Body of pancreas (tissue), 4 donors: ENCODE measurements around the gene ZNF254. TPM values are rescaled to one million over a fixed set of nuclear protein-coding genes. Genes with fewer than 3 reads are reported as not detected.

ENCODE experiments used
- ATAC-seq: fragments of 150-250 bp; one replicate; pipeline ENCODE4 v1.9.1; 2016
- DNase-seq, 4 donors: peaks; one replicate each; pipeline ENCODE4 v3.0.0-alpha.2; 2019
- H3K27ac ChIP-seq, 4 donors: fragments of 200-600 bp; sonication (generic); 1 replicate in 3 of 4; 2 replicates in 1 of 4; pipeline versions ENCODE4 v1.5.1 to v1.6.1; 2016 to 2019; ENCODE audit warnings: mild to moderate bottlenecking in 1 of 4, mixed read lengths in 1 of 4, moderate library complexity in 1 of 4
- H3K27me3 ChIP-seq, 2 donors: fragments of 200-600 bp; sonication (generic); one replicate each; pipeline ENCODE4 v1.6.0; 2016; ENCODE audit warnings: mild to moderate bottlenecking in 1 of 2
- H3K36me3 ChIP-seq, 2 donors: fragments of 200-600 bp; sonication (generic); replicated peaks in 1 of 2; 2 replicates each; pipeline ENCODE4 v1.5.1; 2016; ENCODE audit warnings: low read depth in 2 of 2; ENCODE audit not compliant: insufficient read depth in 1 of 2
- H3K4me1 ChIP-seq: fragments of 200-600 bp; sonication (generic); one replicate; pipeline ENCODE4 v1.6.0; 2016
- H3K4me3 ChIP-seq, 2 donors: fragments of 200-600 bp; sonication (generic); 1 replicate in 1 of 2; 2 replicates in 1 of 2; pipeline ENCODE4 v1.5.1; 2016 to 2019
- H3K9me3 ChIP-seq, 3 donors: fragments of 200-600 bp; sonication (generic); 1 replicate in 2 of 3; 2 replicates in 1 of 3; pipeline ENCODE4 v1.5.1; 2016
- CTCF ChIP-seq, 7 experiments: fragments of 450-650 bp in 4 of 7; fragments of 200-600 bp in 3 of 7; sonication (generic) in 3 of 7; IDR thresholded peaks; one replicate each; pipeline ENCODE4 v1.5.1; 2016 to 2019; ENCODE audit warnings: antibody characterized with exemption in 7 of 7
- POLR2A ChIP-seq, 3 donors: fragments of 450-650 bp; IDR thresholded peaks; one replicate each; pipeline ENCODE4 v1.6.1; 2016; ENCODE audit warnings: antibody characterized with exemption in 3 of 3, mild to moderate bottlenecking in 2 of 3
- WGBS, 2 donors: methylation state at CpG; one replicate each; pipeline ENCODE4 v1.1.5; 2017; 5-methylcytosine and 5-hydroxymethylcytosine counted together
- intact Hi-C: fragments of 100-400 bp; cut with DNase I; formaldehyde crosslinking; loops from one replicate; pipeline ENCODE4 v1.15.1; 2023
- total RNA-seq, 2 donors: library from RNA; depleted of rRNA; stranded (reverse); fragments of >200 nt; gene quantifications; one replicate each; pipeline ENCODE4 v1.1.0, GENCODE V29; 2016

Gene ZNF254
- total RNA-seq, 2 donors from 2014 or later = 13.7 to 39.9 TPM

GRCh38 chr19:24049537-24049936 is 37.5 kb upstream of the ZNF254 start:
- H3K27me3 ChIP-seq = no peaks in the 10 kb centered on the region
- H3K36me3 ChIP-seq = peaks cover 8 to 31% of the 10 kb centered on the region in 2 donors
- ATAC-seq (no peak), DNase-seq (no peak)
- no peak for TF ChIP-seq CTCF (IDR thresholded peaks at IDR 0.05)
- no peak for TF ChIP-seq POLR2A (IDR thresholded peaks at IDR 0.05)
- intact Hi-C loops = loop anchor here (10.0 kb wide), 1 partner anchor 285 kb away; a partner anchor contains a TSS
- H3K4me1 ChIP-seq = no peaks in the 10 kb centered on the region
- no peak overlapping the region for H3K4me3 ChIP-seq
- WGBS, 2 donors = 80% methylated on average over 1 of the region's 1 CpG; no CpG with 5 or more reads in 1 of the 2 donors
- no peak overlapping the region for H3K27ac ChIP-seq
- H3K9me3 ChIP-seq = no peaks in the 10 kb centered on the region

GRCh38 chr19:24051516-24051915 is 35.5 kb upstream of the ZNF254 start:
- intact Hi-C loops = no loop called here
- Histone ChIP-seq H3K4me3 (no peak overlapping the region), H3K9me3 (no peaks in the 10 kb centered on the region), H3K27me3 (no peaks in the 10 kb centered on the region), H3K4me1 (no peaks in the 10 kb centered on the region), H3K27ac (no peak overlapping the region), H3K36me3 (peaks cover 8 to 31% of the 10 kb centered on the region in 2 donors)
- TF ChIP-seq CTCF (IDR thresholded peaks at IDR 0.05) (no peak), POLR2A (IDR thresholded peaks at IDR 0.05) (no peak)
- ATAC-seq = no peak
- no peak for DNase-seq
- WGBS, 2 donors = 90 to 92% methylated on average over 4 of the region's 4 CpGs

- 76 to 81% methylated on average over 3 of the region's 3 CpGs for WGBS, 2 donors
Observed at GRCh38 chr19:24052811-24053210, 34.2 kb upstream of the ZNF254 start.

GRCh38 chr19:24053601-24054000 is 33.4 kb upstream of the ZNF254 start:
- Histone ChIP-seq H3K9me3 (no peaks in the 10 kb centered on the region), H3K4me1 (no peaks in the 10 kb centered on the region), H3K27ac (no peak overlapping the region), H3K27me3 (no peaks in the 10 kb centered on the region), H3K36me3 (peaks cover 1 to 23% of the 10 kb centered on the region in 2 donors), H3K4me3 (no peak overlapping the region)
- TF ChIP-seq CTCF (IDR thresholded peaks at IDR 0.05) (no peak), POLR2A (IDR thresholded peaks at IDR 0.05) (no peak)
- WGBS, 2 donors = 88 to 95% methylated on average over 4 of the region's 4 CpGs
- ATAC-seq = no peak
- intact Hi-C loops = no loop called here
- DNase-seq = no peak

More at GRCh38 chr19:24052811-24053210, 34.2 kb upstream of the ZNF254 start:
- intact Hi-C loops = no loop called here
- Histone ChIP-seq H3K9me3 (no peaks in the 10 kb centered on the region), H3K36me3 (peaks cover 8 to 29% of the 10 kb centered on the region in 2 donors), H3K27ac (no peak overlapping the region), H3K27me3 (no peaks in the 10 kb centered on the region), H3K4me1 (no peaks in the 10 kb centered on the region), H3K4me3 (no peak overlapping the region)
- ATAC-seq (no peak), DNase-seq (no peak)
- TF ChIP-seq CTCF (IDR thresholded peaks at IDR 0.05) (no peak), POLR2A (IDR thresholded peaks at IDR 0.05) (no peak)
